Measurements from ENCODE around the gene TIMM13.

GRCh38 chr19:2408247-2408646 is 19.1 kb downstream of the TIMM13 start:
- no peak for TF ChIP-seq CTCF (IDR thresholded peaks at IDR 0.05; ENCODE audit: low read depth, low read length)
- TF ChIP-seq POLR2A (IDR thresholded peaks at IDR 0.05; ENCODE audit: extremely low read depth, insufficient read length) = no peak
- no peak for TF ChIP-seq MYC (IDR thresholded peaks at IDR 0.05; ENCODE audit: low read depth, low read length)
- TF ChIP-seq MAX (IDR thresholded peaks at IDR 0.05; ENCODE audit: low read depth, low read length) = no peak
